Measurements from ENCODE around the gene DLD.

The DLD gene

GRCh38 chr7:107969856-107970255 lies 78.9 kb downstream of the DLD start:
- H3K9me3 Mint-ChIP-seq = no peaks in the 10 kb centered on the region
- H3K4me3 Mint-ChIP-seq = no peak overlapping the region
- peaks cover 4% of the 10 kb centered on the region for H3K27me3 Mint-ChIP-seq
- H3K4me1 Mint-ChIP-seq (ENCODE audit: low read depth) = peaks cover 8% of the 10 kb centered on the region
- H3K27ac Mint-ChIP-seq = no peak overlapping the region
- H3K36me3 Mint-ChIP-seq (ENCODE audit: low read depth) = no peaks in the 10 kb centered on the region
- intact Hi-C loops (cut with micrococcal nuclease) = no loop called here

All from dendritic cell treated with granulocyte-macrophage colony-stimulating factor and Interleukin-4, amounts not matched to agents 40 ng/mL and 50 ng/mL, for 4 days (primary cell).